GM12865 (cell line): Measurements from ENCODE around the gene PYM1.

Experiments
- DNase-seq: peaks from one replicate; pipeline ENCODE4 v3.0.0; 2010; ENCODE audit warnings: low read depth
- H3K4me3 ChIP-seq: 2 replicates; pipeline ENCODE4 v1.5.1; 2011; ENCODE audit warnings: mild to moderate bottlenecking, low read depth, low read length, control low read depth
- CTCF ChIP-seq: IDR thresholded peaks from 2 replicates; pipeline ENCODE4 v1.5.1; 2011; ENCODE audit warnings: low read length, control low read depth, low read depth, inconsistent platforms; ENCODE audit not compliant: insufficient read depth; ENCODE audit errors: missing control alignments

PYM1 gene

GRCh38 chr12:55912908-55913307 is 14.8 kb downstream of the PYM1 start:
- no peak overlapping the region for H3K4me3 ChIP-seq
- no peak for TF ChIP-seq CTCF
- no peak for DNase-seq

- TF ChIP-seq CTCF = no peak
- no peak overlapping the region for H3K4me3 ChIP-seq
Measured at GRCh38 chr12:55909513-55909884, 18.2 kb downstream of the PYM1 start.

DNA sequence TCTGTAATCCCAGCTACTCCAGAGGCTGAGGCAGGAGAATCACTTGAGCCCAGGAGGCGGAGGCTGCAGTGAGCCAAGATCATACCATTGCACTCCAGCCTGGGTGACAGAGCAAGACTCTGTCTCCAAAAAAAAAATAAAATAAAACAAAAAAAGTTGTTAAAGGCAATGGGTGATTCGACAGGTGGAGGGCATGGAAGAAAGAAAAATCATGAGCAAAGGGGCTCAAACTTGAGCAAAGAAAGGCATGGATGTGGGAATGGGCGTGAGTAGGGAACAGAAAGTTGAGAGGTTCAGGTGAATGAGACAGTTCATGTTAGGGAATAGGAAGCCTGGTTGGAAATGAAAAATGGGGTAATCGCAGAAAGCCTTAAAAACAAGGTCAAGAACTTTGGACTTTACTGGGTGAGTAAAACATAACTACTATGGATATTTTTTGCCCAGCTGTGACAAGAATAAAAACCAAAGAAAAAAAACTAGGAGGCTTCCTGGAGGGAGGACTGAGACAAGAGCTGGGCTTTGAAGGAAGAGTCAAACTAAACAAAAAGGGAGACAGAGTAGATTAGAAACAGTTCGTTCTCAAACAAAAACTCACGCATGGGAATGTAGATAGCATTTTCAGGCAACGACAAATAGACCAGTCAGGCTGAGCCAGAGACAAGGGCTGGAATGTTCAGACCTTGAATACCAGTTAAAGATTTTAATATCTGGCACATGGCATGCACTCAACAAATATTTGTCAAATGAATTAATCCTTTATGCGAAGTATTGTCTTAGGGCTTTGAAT is 18.8 kb downstream of the PYM1 start:
- no peak for DNase-seq
- no peak for TF ChIP-seq CTCF

More at GRCh38 chr12:55909513-55909884, 18.2 kb downstream of the PYM1 start:
- DNase-seq = no peak

DNA sequence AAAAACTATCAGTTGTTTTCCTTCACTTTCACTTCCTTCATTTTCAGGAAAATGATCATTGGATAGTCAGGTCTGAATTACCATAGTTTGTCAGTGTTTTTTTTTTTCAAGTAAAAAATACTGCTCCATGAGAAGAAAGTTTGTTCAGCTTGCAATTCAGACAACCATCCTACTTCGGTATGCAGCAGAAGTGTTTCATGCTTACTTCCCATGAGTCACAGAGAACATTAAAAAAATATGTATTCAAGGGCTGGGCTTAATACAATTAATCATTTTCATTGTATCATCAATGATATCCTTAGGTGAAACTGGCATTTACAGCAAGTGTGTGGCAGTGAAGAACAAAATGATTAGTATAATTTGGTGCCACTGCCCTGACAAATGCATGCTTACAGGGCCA is 21.6 kb downstream of the PYM1 start:
- no peak overlapping the region for H3K4me3 ChIP-seq
- no peak for DNase-seq
- no peak for TF ChIP-seq CTCF

More for the DNA sequence above, 18.8 kb downstream of the PYM1 start:
- no peak overlapping the region for H3K4me3 ChIP-seq

DNA sequence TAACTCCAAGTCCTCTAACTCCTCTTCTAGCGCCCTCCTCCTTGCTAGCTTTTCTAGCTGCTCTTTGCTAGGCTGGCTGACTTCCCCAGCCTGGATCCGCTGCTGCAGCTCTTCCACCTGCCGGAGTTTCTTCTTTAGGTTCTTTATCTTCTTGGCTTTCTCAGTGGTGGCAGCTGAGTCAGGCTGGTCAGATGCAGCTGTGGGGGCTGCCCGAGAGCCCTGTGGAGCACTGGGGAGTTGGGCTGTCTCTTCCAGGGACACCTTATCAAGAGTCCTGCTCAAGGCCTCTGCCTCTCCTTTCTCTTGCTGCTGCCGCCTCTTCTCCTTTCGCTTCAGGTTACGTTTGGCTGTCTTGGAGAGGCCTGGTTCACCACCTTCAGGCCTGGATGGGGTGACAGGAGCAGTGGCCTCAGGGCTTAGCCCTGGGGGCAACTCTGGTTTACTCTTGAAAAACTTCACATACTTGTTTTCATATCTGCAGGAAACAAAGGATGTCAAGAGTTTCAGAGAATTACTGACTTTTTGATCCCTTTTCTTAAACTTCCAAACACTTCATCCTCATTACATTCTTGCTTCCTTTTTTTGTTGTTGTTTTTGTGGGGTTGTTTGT is 25.7 kb downstream of the PYM1 start:
- TF ChIP-seq CTCF = no peak
- DNase-seq = no peak

DNA sequence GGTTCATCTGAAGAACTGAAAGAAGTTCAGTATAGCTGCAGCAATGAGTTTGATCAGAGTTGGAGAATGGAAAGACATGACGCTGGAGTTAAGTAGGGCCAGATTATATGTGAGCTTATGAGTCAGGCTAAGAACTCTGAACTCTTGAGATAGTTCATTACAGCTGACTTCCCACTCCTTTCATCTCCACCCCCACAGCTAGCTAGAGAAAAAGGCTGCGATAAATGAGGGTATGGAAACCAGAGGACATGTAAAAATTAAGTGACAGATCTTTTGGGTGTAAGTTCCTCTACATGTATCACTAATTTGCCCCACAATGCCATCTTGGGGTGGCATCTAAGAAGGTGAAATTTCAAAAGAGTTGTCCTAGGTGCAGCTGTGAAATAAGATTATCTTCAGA is 28.6 kb downstream of the PYM1 start:
- no peak overlapping the region for H3K4me3 ChIP-seq
- DNase-seq = no peak
- TF ChIP-seq CTCF = no peak

More for the DNA sequence above, 25.7 kb downstream of the PYM1 start:
- H3K4me3 ChIP-seq = no peak overlapping the region
